GM18511 (cell line): Measurements from ENCODE around the gene TTC6.

Experiments used
- ATAC-seq: cut with Tn5 transposase; IDR thresholded peaks from one replicate; pipeline ENCODE4 v1.9.1; 2021; ENCODE audit warnings: mild to moderate bottlenecking, moderate library complexity; ENCODE audit not compliant: unreplicated experiment

The TTC6 gene

GRCh38 chr14:37597914-37598746 lies 2.7 kb downstream of the TTC6 start:
- no peak for ATAC-seq

GRCh38 chr14:37598747-37599506 lies 3.5 kb downstream of the TTC6 start:
- no peak for ATAC-seq

- no peak for ATAC-seq
These were observed 4.3 kb downstream of the TTC6 start for GRCh38 chr14:37599507-37600368.

GRCh38 chr14:37600880-37601741 lies 5.7 kb downstream of the TTC6 start:
- no peak for ATAC-seq

GRCh38 chr14:37601865-37602264 lies 6.4 kb downstream of the TTC6 start:
- ATAC-seq: no peak

GRCh38 chr14:37602605-37603453 lies 7.4 kb downstream of the TTC6 start:
- ATAC-seq: no peak

- ATAC-seq: no peak
These were observed 8.3 kb downstream of the TTC6 start for GRCh38 chr14:37603688-37604251.

GRCh38 chr14:37606678-37607077 lies 11.2 kb downstream of the TTC6 start:
- no peak for ATAC-seq

- no peak for ATAC-seq
These were observed 13.2 kb downstream of the TTC6 start for GRCh38 chr14:37608649-37609048.

GRCh38 chr14:37610945-37611523 lies 15.6 kb downstream of the TTC6 start:
- ATAC-seq: no peak

GRCh38 chr14:37615582-37616289 lies 20.3 kb downstream of the TTC6 start:
- no peak for ATAC-seq

GRCh38 chr14:37616853-37617252 lies 21.4 kb downstream of the TTC6 start:
- ATAC-seq: no peak

GRCh38 chr14:37617864-37618365 lies 22.5 kb downstream of the TTC6 start:
- ATAC-seq: no peak

GRCh38 chr14:37618498-37619028 lies 23.1 kb downstream of the TTC6 start:
- ATAC-seq: no peak

- ATAC-seq: no peak
These were observed 25.4 kb downstream of the TTC6 start for GRCh38 chr14:37620856-37621255.

- ATAC-seq: no peak
These were observed 26.9 kb downstream of the TTC6 start for GRCh38 chr14:37622231-37622923.

GRCh38 chr14:37623426-37623951 lies 28.1 kb downstream of the TTC6 start:
- ATAC-seq: no peak
